ENCODE data around the gene BRINP1. TPM values are rescaled to one million over a fixed set of nuclear protein-coding genes. Genes with fewer than 3 reads are reported as not detected.

The BRINP1 gene
- total and polyA plus RNA-seq, 2 experiments from 2014 or later, result 0.64 to 1.3 TPM

DNA sequence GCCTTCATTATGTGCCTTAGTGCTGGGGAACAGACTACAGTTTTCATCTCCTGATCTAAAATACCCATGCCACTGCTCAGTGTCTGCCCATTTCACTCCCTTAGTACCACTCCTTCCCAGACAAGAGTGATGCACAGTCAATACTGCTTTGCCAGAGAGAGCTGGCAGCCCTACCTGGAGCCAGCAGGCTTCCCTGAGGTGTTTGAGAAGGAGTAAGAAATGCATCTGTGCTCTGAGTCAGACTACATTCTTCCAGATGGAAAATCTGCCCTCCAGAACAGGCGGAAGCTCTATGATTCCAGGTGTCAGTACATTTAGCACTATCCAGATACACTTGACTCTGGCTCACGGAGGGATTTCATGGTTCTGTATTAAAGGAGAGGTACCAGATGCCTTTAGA is 209.8 kb downstream of the BRINP1 start:
- WGBS (ENCODE audit: low lambda C conversion rate, missing lambda C conversion rate), result 68% methylated on average over 2 of the region's 2 CpGs

DNA sequence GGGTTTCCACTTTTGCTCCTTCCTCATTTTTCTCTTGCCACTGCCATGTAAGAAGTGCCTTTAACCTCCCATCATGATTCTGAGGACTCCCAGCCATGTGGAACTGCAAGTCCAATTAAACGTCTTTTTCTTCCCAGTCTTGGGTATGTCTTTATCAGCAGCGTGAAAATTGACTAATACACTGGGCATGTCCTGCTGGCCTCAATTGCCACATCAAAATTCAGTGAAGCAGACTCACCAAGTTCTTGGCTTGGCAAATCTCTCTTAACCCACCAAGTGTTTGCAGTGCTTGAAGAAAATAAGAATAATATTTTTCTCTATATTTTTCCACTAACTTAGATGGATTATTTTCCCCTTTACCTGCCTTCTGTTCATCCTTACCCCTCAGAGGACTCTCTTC is 212.0 kb downstream of the BRINP1 start:
- H3K4me2 ChIP-seq, result no peak overlapping the region
- H4K20me1 ChIP-seq (ENCODE audit: insufficient read depth, poor library complexity, severe bottlenecking), result no peaks in the 10 kb centered on the region
- no peaks in the 10 kb centered on the region for H3K79me2 ChIP-seq
- 81% methylated on average over 2 of the region's 2 CpGs for WGBS (ENCODE audit: low lambda C conversion rate, missing lambda C conversion rate)
- no peak overlapping the region for H3K27ac ChIP-seq
- H3K9me2 ChIP-seq (replicated peaks; ENCODE audit: insufficient read depth), result no peaks in the 10 kb centered on the region
- no peak overlapping the region for H3K4me3 ChIP-seq
- no peaks in the 10 kb centered on the region for H3K27me3 ChIP-seq
- TF ChIP-seq, protein P1, sequence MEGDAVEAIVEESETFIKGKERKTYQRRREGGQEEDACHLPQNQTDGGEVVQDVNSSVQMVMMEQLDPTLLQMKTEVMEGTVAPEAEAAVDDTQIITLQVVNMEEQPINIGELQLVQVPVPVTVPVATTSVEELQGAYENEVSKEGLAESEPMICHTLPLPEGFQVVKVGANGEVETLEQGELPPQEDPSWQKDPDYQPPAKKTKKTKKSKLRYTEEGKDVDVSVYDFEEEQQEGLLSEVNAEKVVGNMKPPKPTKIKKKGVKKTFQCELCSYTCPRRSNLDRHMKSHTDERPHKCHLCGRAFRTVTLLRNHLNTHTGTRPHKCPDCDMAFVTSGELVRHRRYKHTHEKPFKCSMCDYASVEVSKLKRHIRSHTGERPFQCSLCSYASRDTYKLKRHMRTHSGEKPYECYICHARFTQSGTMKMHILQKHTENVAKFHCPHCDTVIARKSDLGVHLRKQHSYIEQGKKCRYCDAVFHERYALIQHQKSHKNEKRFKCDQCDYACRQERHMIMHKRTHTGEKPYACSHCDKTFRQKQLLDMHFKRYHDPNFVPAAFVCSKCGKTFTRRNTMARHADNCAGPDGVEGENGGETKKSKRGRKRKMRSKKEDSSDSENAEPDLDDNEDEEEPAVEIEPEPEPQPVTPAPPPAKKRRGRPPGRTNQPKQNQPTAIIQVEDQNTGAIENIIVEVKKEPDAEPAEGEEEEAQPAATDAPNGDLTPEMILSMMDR (IDR thresholded peaks at IDR 0.05; ENCODE audit: poor library complexity), result no peak
- no peak for TF ChIP-seq EZH2 (IDR thresholded peaks at IDR 0.05; ENCODE audit: borderline replicate concordance)
- TF ChIP-seq EZH2phosphoT487 (IDR thresholded peaks at IDR 0.05; ENCODE audit: low read depth, severe bottlenecking, unreplicated experiment), result no peak
- H2AFZ ChIP-seq, result no peak overlapping the region
- no peaks in the 10 kb centered on the region for H3K36me3 ChIP-seq (replicated peaks; ENCODE audit: insufficient read depth, low read depth)
- H3K9me3 ChIP-seq (ENCODE audit: low read depth), result no peaks in the 10 kb centered on the region
- H3K4me1 ChIP-seq (ENCODE audit: insufficient read depth), result no peaks in the 10 kb centered on the region
- no peak for DNase-seq (ENCODE audit: low spot score)

More for the DNA sequence above, 209.8 kb downstream of the BRINP1 start:
- Histone ChIP-seq H3K36me3 (replicated peaks; ENCODE audit: insufficient read depth, low read depth) (no peaks in the 10 kb centered on the region), H3K9me2 (replicated peaks; ENCODE audit: insufficient read depth) (no peaks in the 10 kb centered on the region), H3K79me2 (no peaks in the 10 kb centered on the region), H3K4me3 (no peak overlapping the region), H3K4me1 (ENCODE audit: insufficient read depth) (no peaks in the 10 kb centered on the region), H3K9me3 (ENCODE audit: low read depth) (no peaks in the 10 kb centered on the region), H3K27ac (no peak overlapping the region), H4K20me1 (ENCODE audit: insufficient read depth, poor library complexity, severe bottlenecking) (no peaks in the 10 kb centered on the region), H2AFZ (no peak overlapping the region), H3K27me3 (no peaks in the 10 kb centered on the region), H3K4me2 (no peak overlapping the region)
- DNase-seq (ENCODE audit: low spot score), result no peak
- TF ChIP-seq EZH2 (IDR thresholded peaks at IDR 0.05; ENCODE audit: borderline replicate concordance) (no peak), EZH2phosphoT487 (IDR thresholded peaks at IDR 0.05; ENCODE audit: low read depth, severe bottlenecking, unreplicated experiment) (no peak)
- TF ChIP-seq, protein P1 (IDR thresholded peaks at IDR 0.05; ENCODE audit: poor library complexity), result no peak

DNA sequence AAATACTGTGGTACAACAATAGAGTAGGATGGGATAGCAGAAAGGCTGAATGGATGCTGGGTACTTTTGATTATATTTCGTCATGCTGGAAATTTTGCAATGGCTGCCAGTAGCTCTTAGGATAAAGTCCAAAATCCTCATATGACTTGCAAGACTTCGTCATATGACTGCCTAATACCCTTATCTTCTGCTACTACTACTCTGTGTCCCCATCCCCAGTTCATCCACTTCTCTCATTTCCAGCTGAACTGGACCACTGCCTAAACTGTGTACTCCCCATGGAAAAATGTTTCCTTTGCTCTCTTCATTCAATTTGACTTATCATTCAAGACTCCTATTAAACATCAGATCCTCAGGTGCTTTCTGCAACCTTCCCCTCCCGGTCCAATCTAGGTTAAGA is 212.9 kb downstream of the BRINP1 start:
- H3K4me3 ChIP-seq, result no peak overlapping the region

More for the DNA sequence above, 212.9 kb downstream of the BRINP1 start:
- Histone ChIP-seq H3K36me3 (replicated peaks; ENCODE audit: insufficient read depth, low read depth) (no peaks in the 10 kb centered on the region), H3K9me2 (replicated peaks; ENCODE audit: insufficient read depth) (no peaks in the 10 kb centered on the region), H3K4me1 (ENCODE audit: insufficient read depth) (no peaks in the 10 kb centered on the region), H3K9me3 (ENCODE audit: low read depth) (no peaks in the 10 kb centered on the region), H3K79me2 (no peaks in the 10 kb centered on the region), H4K20me1 (ENCODE audit: insufficient read depth, poor library complexity, severe bottlenecking) (no peaks in the 10 kb centered on the region), H3K27me3 (no peaks in the 10 kb centered on the region), H3K27ac (no peak overlapping the region), H3K4me2 (no peak overlapping the region), H2AFZ (no peak overlapping the region)
- no peak for DNase-seq (ENCODE audit: low spot score)
- WGBS (ENCODE audit: low lambda C conversion rate, missing lambda C conversion rate), result 90% methylated on average over 3 of the region's 3 CpGs
- TF ChIP-seq, protein P1 (IDR thresholded peaks at IDR 0.05; ENCODE audit: poor library complexity), result no peak
- TF ChIP-seq EZH2phosphoT487 (IDR thresholded peaks at IDR 0.05; ENCODE audit: low read depth, severe bottlenecking, unreplicated experiment) (no peak), EZH2 (IDR thresholded peaks at IDR 0.05; ENCODE audit: borderline replicate concordance) (no peak)
